Measurements from ENCODE around the gene TMEM214.

Gene TMEM214

DNA sequence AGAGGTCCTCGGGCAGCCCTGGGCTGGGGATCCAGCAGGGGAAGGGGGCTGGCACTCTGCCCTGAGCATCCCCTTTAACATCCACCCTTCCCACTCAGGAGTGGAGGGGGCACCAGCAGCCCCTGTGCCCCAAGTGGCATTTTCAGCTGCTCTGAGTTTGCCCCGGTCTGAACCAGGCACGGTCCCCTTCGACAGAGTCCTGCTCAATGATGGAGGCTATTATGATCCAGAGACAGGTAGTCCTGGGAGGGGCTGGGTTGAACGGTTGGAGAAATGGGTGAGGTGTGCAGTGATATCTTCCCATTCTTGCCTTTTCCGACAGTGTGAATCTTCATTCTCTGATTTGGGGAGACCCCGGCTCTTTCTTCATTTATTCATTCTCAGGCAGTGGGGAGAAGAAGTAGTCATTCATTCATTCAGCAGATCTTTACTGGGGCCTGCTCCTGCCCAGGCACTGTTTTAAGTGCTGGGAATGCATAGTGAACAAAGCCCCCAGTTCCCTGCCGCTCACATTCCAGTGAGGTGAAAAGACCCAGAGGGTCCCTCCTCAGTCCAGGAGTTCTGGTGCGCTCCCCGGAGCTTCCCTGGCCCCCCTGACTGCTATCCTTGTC, 52.4 kb downstream of the TMEM214 start:
- DNase-seq (ENCODE audit: low spot score) = no peak

DNA sequence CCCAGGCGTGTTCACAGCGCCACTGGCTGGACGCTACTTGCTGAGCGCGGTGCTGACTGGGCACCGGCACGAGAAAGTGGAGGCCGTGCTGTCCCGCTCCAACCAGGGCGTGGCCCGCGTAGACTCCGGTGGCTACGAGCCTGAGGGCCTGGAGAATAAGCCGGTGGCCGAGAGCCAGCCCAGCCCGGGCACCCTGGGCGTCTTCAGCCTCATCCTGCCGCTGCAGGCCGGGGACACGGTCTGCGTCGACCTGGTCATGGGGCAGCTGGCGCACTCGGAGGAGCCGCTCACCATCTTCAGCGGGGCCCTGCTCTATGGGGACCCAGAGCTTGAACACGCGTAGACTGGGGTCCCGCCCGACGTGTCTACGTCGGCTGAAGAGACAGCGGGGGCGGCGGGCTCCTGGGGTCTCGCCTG, 52.9 kb downstream of the TMEM214 start:
- peak; percentile 53 for DNase-seq (ENCODE audit: low spot score)

DNA sequence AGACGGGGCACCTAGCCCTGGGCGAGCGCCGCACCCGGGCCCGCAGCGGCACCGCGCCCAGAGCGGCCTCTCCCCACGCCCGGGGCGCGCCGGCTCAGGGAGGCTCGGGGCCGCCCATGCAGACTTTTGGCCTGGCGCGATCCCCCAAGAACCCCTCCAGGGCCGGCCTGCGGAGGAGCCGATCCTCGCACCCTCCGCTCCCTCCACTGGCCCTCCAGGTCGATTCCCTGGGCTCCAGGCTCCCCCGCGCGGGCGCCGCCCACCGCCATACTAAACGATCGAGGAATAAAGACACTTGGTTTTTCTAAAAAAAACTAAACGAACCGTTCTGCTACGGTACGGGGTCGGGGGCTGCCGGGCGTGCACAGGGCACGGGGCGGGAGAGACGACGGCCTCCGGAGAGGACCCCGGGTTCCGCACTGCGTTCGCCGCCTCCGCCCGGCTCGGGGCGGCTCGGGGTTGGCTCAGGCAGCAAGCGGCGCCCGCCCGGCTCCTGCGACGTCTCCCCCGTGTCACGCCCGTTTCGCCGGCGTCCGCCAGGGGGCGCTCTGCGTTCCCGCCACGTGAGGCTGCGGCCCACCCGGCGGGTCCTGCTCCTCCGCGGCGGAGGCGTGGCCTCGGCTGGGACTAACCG, 53.4 kb downstream of the TMEM214 start:
- peak; percentile 92 for DNase-seq (ENCODE audit: low spot score)

DNA sequence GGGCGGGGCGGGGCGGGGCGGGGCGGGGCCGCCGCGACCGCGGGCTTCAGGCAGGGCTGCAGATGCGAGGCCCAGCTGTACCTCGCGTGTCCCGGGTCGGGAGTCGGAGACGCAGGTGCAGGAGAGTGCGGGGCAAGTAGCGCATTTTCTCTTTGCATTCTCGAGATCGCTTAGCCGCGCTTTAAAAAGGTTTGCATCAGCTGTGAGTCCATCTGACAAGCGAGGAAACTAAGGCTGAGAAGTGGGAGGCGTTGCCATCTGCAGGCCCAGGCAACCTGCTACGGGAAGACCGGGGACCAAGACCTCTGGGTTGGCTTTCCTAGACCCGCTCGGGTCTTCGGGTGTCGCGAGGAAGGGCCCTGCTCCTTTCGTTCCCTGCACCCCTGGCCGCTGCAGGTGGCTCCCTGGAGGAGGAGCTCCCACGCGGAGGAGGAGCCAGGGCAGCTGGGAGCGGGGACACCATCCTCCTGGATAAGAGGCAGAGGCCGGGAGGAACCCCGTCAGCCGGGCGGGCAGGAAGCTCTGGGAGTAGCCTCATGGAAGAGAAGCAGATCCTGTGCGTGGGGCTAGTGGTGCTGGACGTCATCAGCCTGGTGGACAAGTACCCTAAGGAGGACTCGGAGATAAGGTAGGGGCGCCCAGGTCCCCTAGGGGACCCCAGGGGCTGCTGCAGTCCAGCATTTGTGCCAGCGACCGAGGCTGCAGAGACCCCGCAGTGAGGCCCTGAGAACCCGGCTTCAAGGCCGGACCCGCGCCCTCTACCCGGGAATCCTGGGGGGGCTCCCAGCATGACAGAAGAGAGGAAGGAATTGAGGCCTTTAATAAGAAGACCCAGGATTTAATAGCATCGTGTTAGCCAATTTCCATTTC, 54.2 kb downstream of the TMEM214 start, which contains the start of gene KHK:
KHK (plus strand) TSS at position 49 of the 870 bp plus-strand sequence; CDS start at position 537, 488 bp downstream.
- DNase-seq (ENCODE audit: low spot score) = no peak

DNA sequence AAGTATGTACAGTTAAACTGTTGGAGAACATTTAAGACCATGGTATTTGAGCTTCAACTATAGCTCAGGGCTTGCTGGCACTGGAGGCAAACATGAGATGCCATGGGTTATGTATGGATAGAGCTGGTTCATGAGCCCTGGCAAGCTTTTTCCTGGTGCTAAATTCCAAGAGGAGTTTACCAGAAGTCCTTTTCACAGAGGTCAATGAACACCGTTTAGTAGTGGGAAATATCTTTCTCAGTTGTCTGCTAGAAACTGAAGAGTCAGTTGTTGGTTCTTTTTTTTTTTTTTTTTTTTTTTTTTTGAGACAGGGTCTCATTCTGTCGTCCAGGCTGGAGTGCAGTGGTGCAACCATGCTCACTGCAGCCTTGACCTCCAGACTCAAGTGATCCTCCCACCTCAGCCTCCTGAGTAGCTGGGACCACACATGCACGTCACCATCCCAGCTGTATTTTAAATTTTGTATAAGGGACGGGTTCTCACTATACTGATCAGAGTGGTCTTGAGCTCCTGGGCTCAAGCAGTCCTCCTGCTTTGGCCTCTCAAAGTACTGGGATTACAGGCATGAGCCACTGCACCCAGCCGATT, 55.2 kb downstream of the TMEM214 start:
- no peak for DNase-seq (ENCODE audit: low spot score)

DNA sequence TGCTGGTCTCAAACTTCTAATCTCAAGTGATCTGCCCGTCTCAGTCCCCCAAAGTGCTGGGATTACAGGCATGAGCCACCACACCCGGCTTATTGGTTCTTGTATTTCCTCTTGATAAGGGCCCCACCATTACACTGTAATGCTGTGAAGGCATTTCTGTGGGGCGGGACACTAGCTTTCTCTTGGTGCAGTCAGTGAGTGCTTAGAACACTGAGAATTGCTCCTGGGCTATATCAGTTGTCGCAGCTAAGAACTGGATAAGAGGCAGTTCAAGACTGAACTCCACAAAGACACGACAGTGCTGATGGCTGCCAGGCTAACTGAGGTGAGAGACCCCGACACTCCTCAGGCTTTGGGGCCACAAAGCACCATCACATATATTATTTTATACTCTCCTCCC, 55.9 kb downstream of the TMEM214 start:
- no peak for DNase-seq (ENCODE audit: low spot score)

DNA sequence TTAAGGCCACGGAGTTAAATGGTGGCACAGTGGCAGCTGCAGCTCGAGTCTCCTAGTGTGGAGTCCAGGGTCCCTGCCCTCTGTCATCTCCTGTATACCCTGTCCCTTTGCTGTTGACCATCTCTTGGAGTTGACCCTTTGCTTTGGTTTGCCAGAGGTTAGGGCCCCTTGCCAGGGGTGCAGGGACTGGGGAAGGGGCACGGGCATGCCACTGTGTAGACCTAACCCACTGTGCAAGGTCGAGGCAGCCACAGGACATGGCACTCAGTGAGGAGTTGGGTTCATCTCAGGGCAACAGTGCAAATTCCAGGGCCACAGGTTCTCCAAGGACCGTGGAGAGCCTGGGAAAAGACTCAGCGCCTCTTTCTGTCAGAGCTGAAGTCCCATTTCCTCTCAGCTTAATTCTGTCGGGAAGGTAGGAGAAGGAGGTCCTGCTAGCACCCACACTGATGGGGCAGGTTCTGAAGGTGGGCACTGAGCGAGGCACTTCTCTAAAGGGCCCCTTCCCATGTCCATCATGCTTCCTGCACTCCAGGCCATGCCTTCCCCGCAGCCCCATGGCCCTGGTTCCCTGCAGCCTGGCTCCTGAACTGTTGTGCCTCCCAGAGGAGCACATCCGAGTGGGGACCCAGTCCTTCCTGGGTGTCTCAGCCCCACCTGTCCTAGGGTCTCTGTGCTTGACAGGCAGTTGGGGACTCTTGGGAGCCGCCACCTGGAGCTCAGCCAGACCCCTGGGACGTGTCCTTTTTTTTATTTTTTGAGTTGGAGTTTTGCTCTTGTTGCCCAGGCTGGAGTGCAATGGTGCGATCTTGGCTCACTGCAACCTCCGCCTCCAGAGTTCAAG, 56.6 kb downstream of the TMEM214 start:
- DNase-seq (ENCODE audit: low spot score) = no peak

All from hematopoietic multipotent progenitor cell treated with erythropoietin and hydrocortisone succinate and interleukin-3 and kit ligand, for 15 days (in vitro differentiated cells).